Stimulated activated CD4-positive, alpha-beta T cell treated with anti-CD3 and anti-CD28 coated beads, Interleukin-12 subunit alpha, Interleukin-12 subunit beta, amount 100 ng/mL, for 48 hours (primary cell): Measurements from ENCODE around the gene MAPK8.

ENCODE experiments used
- DNase-seq, 3 donors: peaks; one replicate each; pipeline ENCODE4 v3.0.0-alpha.2; 2020; ENCODE audit warnings: low read depth in 2 of 3, low spot score in 1 of 3

MAPK8 gene

DNA sequence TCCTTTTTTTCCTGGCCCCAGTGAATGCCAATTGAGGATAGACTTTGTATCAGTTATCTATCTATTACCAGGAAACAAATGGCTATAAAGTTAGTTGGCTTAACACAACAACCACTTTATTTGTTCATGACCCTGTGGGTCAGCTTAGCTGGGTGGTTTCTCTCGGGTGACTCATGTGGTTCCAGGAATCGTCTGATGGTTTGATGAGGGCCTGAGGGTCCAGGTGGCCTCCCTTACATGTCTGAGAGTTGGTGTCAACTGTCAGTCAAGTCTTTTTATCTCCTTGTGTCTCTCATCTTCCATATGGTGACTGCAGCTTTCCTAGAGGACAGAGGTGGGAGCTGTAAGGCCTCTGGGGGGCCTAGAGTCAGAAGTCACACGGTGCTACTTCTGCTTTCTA, 15.3 kb upstream of the MAPK8 start:
- no peak for DNase-seq

GRCh38 chr10:48292616-48293015, 13.9 kb upstream of the MAPK8 start:
- no peak for DNase-seq

DNA sequence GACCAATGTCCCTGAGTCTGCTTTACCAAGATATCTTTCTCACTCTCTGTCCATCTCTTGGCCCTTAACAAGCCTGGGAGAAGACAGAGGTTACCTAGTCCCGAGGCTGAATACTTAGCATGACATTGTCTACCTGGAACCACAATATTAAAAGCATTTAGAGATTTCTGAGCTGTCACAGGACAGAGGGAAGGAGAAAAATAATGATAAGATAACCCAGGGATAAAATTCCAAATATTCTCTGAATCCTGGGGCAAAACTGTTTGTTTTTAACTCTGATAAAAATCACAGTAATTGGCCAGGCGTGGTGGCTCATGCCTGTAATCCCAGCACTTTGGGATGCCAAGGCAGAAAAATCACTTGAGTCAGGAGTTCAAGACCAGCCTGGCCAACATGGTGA, 12.0 kb upstream of the MAPK8 start:
- DNase-seq: no peak

DNA sequence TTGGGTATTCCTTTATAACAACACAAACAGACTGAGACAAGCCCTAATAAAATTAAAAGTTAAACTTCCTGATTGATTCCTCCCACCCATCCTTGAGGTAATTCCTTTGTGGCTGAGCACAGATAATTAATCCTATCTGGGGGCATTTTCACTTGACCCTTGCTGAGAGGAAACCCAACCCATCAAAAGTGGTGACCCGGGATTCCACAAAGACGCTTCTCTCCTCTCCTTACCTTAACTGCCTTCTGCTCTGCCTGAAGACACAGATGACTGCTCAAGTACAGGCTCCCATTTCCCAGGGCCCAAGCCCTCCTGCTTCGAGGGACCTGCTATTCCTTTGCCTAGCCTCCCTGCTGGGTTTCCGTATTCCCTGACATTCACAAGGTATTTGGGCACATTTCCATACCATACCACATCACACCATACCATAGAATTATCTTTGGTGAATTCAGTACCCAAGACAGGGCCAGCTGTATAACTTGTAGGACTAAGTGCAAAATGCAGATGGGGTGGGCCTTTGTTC, 9.8 kb upstream of the MAPK8 start:
- DNase-seq: no peak

DNA sequence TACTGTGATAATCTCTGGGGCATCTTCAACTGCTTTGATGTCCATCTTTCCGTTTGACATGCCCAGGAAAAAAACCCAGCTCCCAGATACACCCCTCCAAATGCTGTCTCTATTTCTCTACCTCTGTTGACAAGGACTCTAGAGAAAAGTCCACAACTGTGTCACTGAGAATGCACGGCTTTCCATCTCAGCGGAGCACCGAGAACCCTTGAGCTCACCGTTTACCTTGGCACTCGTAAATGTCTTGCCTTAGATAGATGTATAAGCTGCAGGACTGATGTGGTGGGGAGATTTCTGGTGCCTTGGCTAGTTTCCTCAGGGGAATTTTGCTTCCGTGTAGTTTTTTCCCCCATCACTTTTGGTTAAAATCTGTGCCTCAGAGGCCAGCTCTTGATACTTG, 7.4 kb upstream of the MAPK8 start:
- no peak for DNase-seq

DNA sequence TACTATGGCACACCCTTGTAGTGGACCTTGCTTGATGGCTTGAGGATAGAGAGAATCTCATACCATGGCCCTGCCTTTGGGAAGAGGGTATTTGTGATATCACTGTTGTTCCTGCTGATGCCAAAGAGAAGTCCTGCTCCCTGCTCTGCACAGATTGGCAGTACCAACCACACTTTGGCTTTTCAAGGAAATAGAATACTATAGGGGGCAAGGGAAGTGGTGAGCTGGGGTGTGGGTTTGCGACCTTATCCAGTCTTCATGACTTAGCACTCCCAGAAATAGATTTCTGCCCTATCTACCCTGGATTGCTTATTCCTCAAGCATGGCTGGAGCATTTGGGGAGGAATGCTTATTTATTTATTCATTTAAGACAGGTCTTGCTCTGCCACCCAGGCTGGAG, 6.8 kb upstream of the MAPK8 start:
- DNase-seq: no peak

- DNase-seq: no peak
Measured at GRCh38 chr10:48300556-48300955, 5.9 kb upstream of the MAPK8 start.

- no peak for DNase-seq
Measured at GRCh38 chr10:48302515-48303476, 3.7 kb upstream of the MAPK8 start.

DNA sequence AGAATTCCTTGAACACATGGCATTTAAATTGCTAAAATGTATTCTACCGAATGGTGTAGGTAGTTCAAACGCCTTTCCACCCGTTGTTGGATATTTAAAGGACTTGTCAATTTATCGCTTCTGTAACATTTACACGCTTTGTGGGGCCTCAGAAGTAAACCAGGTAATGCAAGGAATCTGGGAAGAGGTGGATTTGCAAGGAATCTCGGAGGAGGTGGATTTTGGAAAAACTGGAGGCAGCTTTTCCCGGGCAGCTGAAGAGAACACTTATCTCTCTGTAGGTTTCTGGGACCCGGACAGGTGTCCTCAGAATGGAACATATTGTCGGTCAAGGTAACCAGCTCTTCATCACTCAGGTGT, 592 bp upstream of the MAPK8 start:
- no peak for DNase-seq

DNA sequence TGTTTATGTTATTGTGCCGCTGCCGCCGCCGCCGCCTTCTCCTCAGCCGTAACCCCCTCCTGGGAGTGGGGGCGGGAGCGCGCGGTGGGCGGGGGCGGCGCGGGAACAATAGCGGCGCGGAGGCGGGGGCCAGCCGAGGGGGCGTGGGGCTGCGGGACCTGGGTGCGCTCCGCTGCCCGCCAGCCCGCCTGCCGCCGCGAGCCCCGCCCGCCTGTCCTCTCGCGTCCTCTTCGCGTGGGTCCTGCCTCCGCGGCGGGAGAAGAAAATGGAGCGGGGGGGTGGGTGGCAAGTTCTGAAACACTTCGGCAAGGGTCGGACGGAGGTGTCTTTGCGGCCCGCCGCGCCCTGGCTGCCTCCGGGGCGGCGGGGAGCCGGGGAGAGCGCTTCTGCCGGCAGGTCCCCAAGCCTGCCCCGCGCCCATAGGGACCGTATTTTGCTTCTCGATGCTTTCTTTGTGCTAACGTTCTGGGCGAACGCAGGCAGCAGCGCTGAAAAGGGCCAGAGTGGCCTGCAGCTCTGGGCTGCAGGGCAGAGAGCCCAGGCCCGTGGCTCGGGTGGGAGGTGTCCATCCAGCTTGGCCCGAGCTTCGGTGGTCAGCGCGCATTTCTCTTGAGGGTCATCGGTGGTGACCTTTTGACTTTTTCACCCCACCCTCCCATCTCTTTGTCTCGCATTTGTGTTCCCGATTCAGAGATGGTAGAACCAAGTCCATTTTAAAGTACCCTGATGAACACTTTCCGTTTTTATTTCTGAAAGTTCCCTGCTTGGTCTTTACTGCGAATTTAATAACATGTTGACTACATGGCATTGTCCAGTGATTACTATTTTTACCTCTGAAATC, 613 bp downstream of the MAPK8 start:
- peak; percentile 8 to 42 (median 17) for DNase-seq

- DNase-seq: no peak
Measured at GRCh38 chr10:48307711-48308018, 1.2 kb downstream of the MAPK8 start.

DNA sequence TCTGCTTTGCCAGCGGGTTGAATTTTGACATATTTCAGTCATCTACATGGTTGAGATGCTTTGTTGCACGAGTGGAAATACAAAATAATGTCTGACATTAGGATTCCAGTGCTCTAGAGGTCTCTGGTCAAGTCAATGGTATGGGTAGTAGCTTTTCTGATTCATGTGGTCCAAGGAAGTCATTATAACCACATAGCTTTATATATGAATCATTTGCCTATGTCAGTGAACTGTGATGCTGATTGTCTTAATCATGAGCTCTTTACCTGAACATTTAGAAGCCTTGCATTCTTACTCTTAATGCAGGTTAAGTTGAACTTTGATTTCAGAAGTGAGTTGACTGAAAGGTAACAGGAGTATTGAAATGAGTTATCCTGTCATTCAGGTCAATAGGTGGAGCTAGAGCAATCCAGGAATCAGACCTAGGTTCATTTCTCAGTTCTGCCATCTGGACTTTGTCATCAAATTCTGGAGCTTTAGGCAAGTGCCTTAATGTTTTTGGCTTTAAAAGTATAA, 3.3 kb downstream of the MAPK8 start:
- no peak for DNase-seq

GRCh38 chr10:48314107-48314506, 7.6 kb downstream of the MAPK8 start:
- no peak for DNase-seq

DNA sequence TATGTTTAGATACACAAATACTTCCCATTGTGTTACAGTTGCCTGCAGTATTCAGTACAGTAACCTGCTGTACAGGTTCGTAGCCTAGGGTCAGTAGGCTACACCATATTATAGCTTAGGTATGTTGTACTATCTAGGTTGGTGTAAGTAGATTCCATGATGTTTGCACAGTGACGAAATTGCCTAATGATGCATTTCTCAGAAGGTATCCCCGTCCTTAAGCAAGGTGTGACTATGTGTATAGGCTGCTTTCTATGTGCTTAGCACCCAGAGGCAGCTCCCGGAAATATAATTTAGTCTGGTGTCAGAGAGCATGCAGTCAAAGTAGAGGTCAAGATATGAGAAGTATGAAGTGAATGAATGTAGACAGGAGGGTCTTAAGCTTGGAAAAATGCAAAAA, 9.8 kb downstream of the MAPK8 start:
- no peak for DNase-seq

DNA sequence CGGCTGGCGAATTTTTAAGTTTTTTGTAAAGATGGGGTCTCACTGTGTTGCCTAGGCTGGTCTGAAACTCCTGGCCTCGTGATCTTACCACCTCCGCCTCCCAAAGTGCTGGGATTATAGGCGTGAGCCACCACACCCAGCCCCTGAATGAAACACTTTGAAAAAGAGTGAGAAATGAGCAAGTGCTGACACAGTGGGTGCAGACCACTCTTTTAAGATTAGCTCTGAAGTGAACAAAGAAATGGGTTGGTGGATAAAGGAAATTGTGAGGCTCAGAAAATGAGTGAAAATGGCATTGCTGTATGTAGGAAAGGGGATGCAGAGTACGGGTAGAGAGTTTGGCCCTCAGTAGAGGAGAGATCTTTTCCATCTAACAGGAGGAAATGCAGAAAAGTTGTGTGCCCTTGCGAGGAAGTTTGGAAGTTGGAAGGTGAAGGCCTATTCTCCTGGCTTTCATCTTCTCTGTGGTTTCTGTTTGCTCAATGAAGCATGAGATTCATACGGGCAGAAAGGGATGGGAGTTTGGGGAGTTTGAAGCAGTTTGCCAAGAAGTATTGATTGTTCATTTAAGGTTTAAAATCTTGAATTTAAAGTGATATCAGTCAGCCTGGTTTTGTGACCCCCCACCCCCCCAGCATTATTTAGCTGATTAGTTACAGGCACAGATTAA, 11.0 kb downstream of the MAPK8 start:
- DNase-seq: no peak

- no peak for DNase-seq
Measured at GRCh38 chr10:48322017-48322416, 15.5 kb downstream of the MAPK8 start.

DNA sequence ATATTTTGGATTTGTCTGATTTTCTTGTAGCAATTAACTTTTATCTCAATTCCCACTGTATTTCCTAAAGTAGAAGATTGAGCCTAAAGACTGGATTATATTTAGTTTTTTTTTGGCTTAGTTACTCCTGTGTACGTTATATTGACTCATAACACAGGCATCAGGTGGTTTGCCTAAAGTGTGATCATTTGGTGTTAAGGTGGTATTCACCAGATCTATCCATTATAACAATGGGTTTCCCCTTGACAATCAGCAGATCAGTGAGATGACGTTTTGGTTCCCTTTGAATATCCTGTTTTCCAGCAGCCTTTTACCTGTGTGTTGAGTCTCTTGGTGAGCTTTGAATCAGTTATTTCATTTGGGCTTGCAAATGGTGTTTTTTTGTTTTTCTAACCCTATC, 18.1 kb downstream of the MAPK8 start:
- no peak for DNase-seq

- DNase-seq: no peak
Measured at GRCh38 chr10:48330269-48330668, 23.8 kb downstream of the MAPK8 start.

DNA sequence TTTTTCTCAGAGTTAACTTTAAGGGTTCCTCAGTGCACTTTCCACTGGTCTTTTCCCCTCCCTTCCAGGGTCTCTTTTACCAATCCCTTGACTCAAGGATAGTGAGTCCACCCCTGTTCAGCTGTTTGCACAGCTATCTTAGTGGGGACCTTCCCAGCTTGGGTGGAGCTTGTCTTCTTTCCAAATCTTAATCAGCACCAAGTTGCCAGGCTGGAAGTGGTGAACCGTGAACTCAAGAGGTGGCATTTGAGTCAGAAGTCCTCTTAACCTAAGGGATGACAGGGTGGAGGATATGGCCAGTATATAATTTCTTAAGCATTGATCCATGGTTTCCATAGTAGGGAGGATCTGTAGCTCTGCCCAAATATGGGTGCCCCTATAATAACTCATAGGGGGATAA, 25.0 kb downstream of the MAPK8 start:
- no peak for DNase-seq

DNA sequence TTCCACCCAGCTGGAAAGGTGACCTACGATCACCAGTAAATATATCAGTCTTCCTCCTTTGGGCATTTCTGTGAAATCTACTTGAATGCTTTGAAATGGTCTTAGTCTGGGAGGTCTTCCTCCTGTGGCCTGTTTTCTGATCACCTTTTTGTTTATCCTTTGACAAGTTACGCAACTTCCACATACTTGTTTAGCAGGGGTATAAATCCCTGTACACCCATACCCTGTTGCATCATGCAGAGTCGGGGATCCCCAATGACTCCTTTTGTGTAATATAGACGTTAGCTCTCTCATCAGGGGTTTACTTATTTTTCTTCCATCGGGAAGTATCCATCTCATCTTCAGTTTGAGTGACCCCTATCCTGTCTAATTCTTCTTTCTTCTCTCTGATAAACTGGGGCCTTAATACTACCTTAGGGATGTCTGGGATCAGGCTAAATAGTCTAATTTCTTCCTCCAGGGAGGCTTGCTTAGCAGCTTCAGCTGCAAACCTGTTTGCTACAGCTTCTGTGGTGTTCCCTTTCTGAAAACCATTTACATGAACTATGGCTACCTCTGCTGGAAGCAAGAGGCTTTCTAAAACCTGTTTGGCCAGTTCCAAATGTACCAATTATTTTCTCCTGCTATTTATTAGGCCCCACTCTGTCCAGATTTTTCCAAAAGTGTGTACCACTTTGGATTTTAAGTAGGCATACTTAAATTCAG, 25.8 kb downstream of the MAPK8 start:
- no peak for DNase-seq

GRCh38 chr10:48332871-48333216, 26.4 kb downstream of the MAPK8 start:
- DNase-seq: no peak
